ENCODE data around the gene LDLRAD4.

LDLRAD4 gene

GRCh38 chr18:13541621-13542519 lies 323.3 kb downstream of the LDLRAD4 start:
- no peak for DNase-seq (ENCODE audit: low read depth, low spot score)
- Histone ChIP-seq H3K9ac (ENCODE audit: insufficient read length) (no peak overlapping the region), H3K27ac (no peak overlapping the region), H3K36me3 (ENCODE audit: insufficient read depth, low read length) (no peaks in the 10 kb centered on the region), H3K9me3 (ENCODE audit: low read depth, low read length) (no peaks in the 10 kb centered on the region), H3K4me3 (no peak overlapping the region)
- no peak for TF ChIP-seq POLR2AphosphoS5 (IDR thresholded peaks at IDR 0.05; ENCODE audit: borderline replicate concordance, low read depth, low read length)
- TF ChIP-seq FOXP2 (optimal IDR thresholded peaks at IDR 0.05; ENCODE audit: control extremely low read depth, extremely low read length, insufficient read depth), result no peak
- no peak for TF ChIP-seq EZH2 (IDR thresholded peaks at IDR 0.05)

GRCh38 chr18:13542520-13542847 lies 323.9 kb downstream of the LDLRAD4 start:
- Histone ChIP-seq H3K27ac (no peak overlapping the region), H3K36me3 (ENCODE audit: insufficient read depth, low read length) (no peaks in the 10 kb centered on the region), H3K9me3 (ENCODE audit: low read depth, low read length) (no peaks in the 10 kb centered on the region), H3K9ac (ENCODE audit: insufficient read length) (no peak overlapping the region), H3K4me3 (no peak overlapping the region)
- DNase-seq (ENCODE audit: low read depth, low spot score), result no peak
- TF ChIP-seq FOXP2 (optimal IDR thresholded peaks at IDR 0.05; ENCODE audit: control extremely low read depth, extremely low read length, insufficient read depth) (no peak), POLR2AphosphoS5 (IDR thresholded peaks at IDR 0.05; ENCODE audit: borderline replicate concordance, low read depth, low read length) (no peak), EZH2 (IDR thresholded peaks at IDR 0.05) (no peak)

- TF ChIP-seq EZH2 (IDR thresholded peaks at IDR 0.05) (no peak), FOXP2 (optimal IDR thresholded peaks at IDR 0.05; ENCODE audit: control extremely low read depth, extremely low read length, insufficient read depth) (no peak), POLR2AphosphoS5 (IDR thresholded peaks at IDR 0.05; ENCODE audit: borderline replicate concordance, low read depth, low read length) (no peak)
- H3K27ac ChIP-seq, result no peak overlapping the region
- no peak overlapping the region for H3K4me3 ChIP-seq
- H3K36me3 ChIP-seq (ENCODE audit: insufficient read depth, low read length), result no peaks in the 10 kb centered on the region
- no peak overlapping the region for H3K9ac ChIP-seq (ENCODE audit: insufficient read length)
- no peaks in the 10 kb centered on the region for H3K9me3 ChIP-seq (ENCODE audit: low read depth, low read length)
- no peak for DNase-seq (ENCODE audit: low read depth, low spot score)
These were observed 324.6 kb downstream of the LDLRAD4 start for GRCh38 chr18:13543144-13543543.

- DNase-seq (ENCODE audit: low read depth, low spot score), result no peak
- no peak overlapping the region for H3K9ac ChIP-seq (ENCODE audit: insufficient read length)
- H3K9me3 ChIP-seq (ENCODE audit: low read depth, low read length), result no peaks in the 10 kb centered on the region
- H3K4me3 ChIP-seq, result no peak overlapping the region
- no peak overlapping the region for H3K27ac ChIP-seq
- no peaks in the 10 kb centered on the region for H3K36me3 ChIP-seq (ENCODE audit: insufficient read depth, low read length)
- TF ChIP-seq POLR2AphosphoS5 (IDR thresholded peaks at IDR 0.05; ENCODE audit: borderline replicate concordance, low read depth, low read length), result no peak
- TF ChIP-seq FOXP2 (optimal IDR thresholded peaks at IDR 0.05; ENCODE audit: control extremely low read depth, extremely low read length, insufficient read depth), result peak; percentile 30
These were observed 325.5 kb downstream of the LDLRAD4 start for GRCh38 chr18:13543811-13544732.

GRCh38 chr18:13544953-13545352 lies 326.4 kb downstream of the LDLRAD4 start:
- Histone ChIP-seq H3K9ac (ENCODE audit: insufficient read length) (no peak overlapping the region), H3K27ac (no peak overlapping the region), H3K9me3 (ENCODE audit: low read depth, low read length) (no peaks in the 10 kb centered on the region), H3K36me3 (ENCODE audit: insufficient read depth, low read length) (no peaks in the 10 kb centered on the region), H3K4me3 (no peak overlapping the region)
- DNase-seq (ENCODE audit: low read depth, low spot score), result no peak
- TF ChIP-seq FOXP2 (optimal IDR thresholded peaks at IDR 0.05; ENCODE audit: control extremely low read depth, extremely low read length, insufficient read depth) (no peak), POLR2AphosphoS5 (IDR thresholded peaks at IDR 0.05; ENCODE audit: borderline replicate concordance, low read depth, low read length) (no peak), EZH2 (IDR thresholded peaks at IDR 0.05) (no peak)

GRCh38 chr18:13545514-13545913 lies 327.0 kb downstream of the LDLRAD4 start:
- DNase-seq (ENCODE audit: low read depth, low spot score), result no peak
- no peaks in the 10 kb centered on the region for H3K36me3 ChIP-seq (ENCODE audit: insufficient read depth, low read length)
- no peak overlapping the region for H3K4me3 ChIP-seq
- no peak overlapping the region for H3K9ac ChIP-seq (ENCODE audit: insufficient read length)
- TF ChIP-seq POLR2AphosphoS5 (IDR thresholded peaks at IDR 0.05; ENCODE audit: borderline replicate concordance, low read depth, low read length) (no peak), FOXP2 (optimal IDR thresholded peaks at IDR 0.05; ENCODE audit: control extremely low read depth, extremely low read length, insufficient read depth) (no peak), EZH2 (IDR thresholded peaks at IDR 0.05) (no peak)
- H3K27ac ChIP-seq, result no peak overlapping the region
- H3K9me3 ChIP-seq (ENCODE audit: low read depth, low read length), result no peaks in the 10 kb centered on the region

- DNase-seq (ENCODE audit: low read depth, low spot score), result no peak
- no peaks in the 10 kb centered on the region for H3K9me3 ChIP-seq (ENCODE audit: low read depth, low read length)
- no peak for TF ChIP-seq POLR2AphosphoS5 (IDR thresholded peaks at IDR 0.05; ENCODE audit: borderline replicate concordance, low read depth, low read length)
- TF ChIP-seq FOXP2 (optimal IDR thresholded peaks at IDR 0.05; ENCODE audit: control extremely low read depth, extremely low read length, insufficient read depth), result no peak
- no peak for TF ChIP-seq EZH2 (IDR thresholded peaks at IDR 0.05)
These were observed 327.4 kb downstream of the LDLRAD4 start for GRCh38 chr18:13545955-13546354.

GRCh38 chr18:13546638-13547037 lies 328.1 kb downstream of the LDLRAD4 start:
- TF ChIP-seq EZH2 (IDR thresholded peaks at IDR 0.05), result no peak
- no peak for TF ChIP-seq FOXP2 (optimal IDR thresholded peaks at IDR 0.05; ENCODE audit: control extremely low read depth, extremely low read length, insufficient read depth)
- TF ChIP-seq POLR2AphosphoS5 (IDR thresholded peaks at IDR 0.05; ENCODE audit: borderline replicate concordance, low read depth, low read length), result no peak
- no peak for DNase-seq (ENCODE audit: low read depth, low spot score)
- Histone ChIP-seq H3K9me3 (ENCODE audit: low read depth, low read length) (no peaks in the 10 kb centered on the region), H3K27ac (no peak overlapping the region), H3K9ac (ENCODE audit: insufficient read length) (no peak overlapping the region), H3K4me3 (no peak overlapping the region), H3K36me3 (ENCODE audit: insufficient read depth, low read length) (no peaks in the 10 kb centered on the region)

More at GRCh38 chr18:13545955-13546354, 327.4 kb downstream of the LDLRAD4 start:
- Histone ChIP-seq H3K9ac (ENCODE audit: insufficient read length) (no peak overlapping the region), H3K27ac (no peak overlapping the region), H3K4me3 (no peak overlapping the region), H3K36me3 (ENCODE audit: insufficient read depth, low read length) (no peaks in the 10 kb centered on the region)

Measured in SK-N-MC (cell line).